HG03039 (cell line): Measurements from ENCODE around the gene SART3.
"Not testable (repeated sequence)": the region's sequence is repeated elsewhere in the genome, so short reads cannot be mapped to it uniquely, and the experiment has no call there.

ENCODE experiments used
- ATAC-seq: cut with Tn5 transposase; IDR thresholded peaks from one replicate; pipeline ENCODE4 v1.9.1; 2021; ENCODE audit warnings: mild to moderate bottlenecking, moderate library complexity; ENCODE audit not compliant: unreplicated experiment

Gene SART3

GRCh38 chr12:108565146-108565545, 4.2 kb upstream of the SART3 start:
- ATAC-seq: no peak

DNA sequence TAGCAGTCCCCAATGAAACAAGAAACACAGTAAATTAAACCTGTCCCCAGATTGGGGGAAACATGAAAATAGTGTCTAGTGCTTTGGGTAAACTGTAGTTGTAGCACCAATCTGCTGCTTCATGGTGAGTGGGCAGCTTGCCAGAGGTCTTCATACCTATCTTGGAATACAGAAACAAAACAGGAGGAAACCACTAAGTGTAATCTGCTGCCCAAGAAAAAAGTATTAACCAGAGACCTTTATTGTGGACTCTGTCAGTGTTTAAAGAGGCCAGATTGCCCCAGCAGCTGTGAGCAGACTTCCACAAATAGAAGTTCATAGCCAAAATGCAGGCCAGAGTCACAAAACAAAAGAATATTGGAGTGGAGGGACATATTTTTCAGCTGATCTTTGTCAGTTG, 3.8 kb upstream of the SART3 start:
- no peak for ATAC-seq

DNA sequence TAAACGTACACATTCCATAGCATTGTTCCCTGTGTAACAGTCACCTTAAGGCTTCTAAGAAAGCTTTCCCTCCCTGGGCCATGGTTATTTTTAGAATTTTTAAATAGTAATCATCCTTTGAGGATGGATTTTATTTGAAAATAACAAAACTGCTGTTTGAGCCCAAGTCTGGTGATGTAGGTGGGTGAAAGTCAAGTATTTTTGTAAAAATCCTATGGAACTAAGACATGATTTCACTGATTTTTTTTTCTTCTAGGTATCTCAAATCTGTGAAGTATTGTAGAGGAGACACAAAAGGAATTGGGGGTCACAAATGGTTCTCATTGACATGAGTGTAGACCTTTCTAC, 2.8 kb upstream of the SART3 start:
- no peak for ATAC-seq

DNA sequence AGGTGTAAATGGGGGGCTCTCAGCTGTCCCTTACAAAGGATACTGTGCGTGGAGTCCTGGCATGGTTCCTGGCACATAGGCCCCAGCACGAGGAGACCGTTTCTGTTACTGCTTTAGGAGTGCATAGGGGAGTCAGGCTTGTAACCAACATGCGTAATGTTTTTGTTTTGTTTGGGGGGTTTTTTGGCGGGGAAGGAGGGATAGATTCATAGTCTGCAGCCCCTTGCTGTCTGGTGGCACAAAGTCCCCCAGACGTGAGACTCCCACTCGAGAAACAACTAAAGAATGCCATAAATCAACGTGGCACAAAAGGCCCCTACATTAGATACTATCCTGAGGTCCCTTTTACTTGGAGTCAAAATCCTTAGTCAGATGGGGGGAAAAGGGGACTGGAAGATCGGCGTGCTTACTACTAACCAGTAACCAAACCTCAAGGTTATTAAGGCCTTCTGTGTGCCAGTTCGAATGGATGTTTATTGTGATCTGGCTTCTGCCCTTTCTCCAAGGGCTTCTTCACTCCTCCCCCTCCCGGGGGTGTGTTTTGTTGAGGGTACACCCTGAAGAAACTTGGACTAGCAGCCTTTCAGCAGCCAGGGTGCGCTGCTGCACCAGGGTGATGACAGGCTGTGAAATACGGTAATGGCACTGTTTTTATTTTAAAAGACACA, 2.3 kb upstream of the SART3 start:
- peak; percentile 37 for ATAC-seq

- ATAC-seq: peak; percentile 45
These were observed 1.6 kb upstream of the SART3 start, which contains the start of gene ISCU for GRCh38 chr12:108562348-108563135. ISCU (plus strand) TSS chr12:108562596; CDS start chr12:108562623, 27 bp downstream.

DNA sequence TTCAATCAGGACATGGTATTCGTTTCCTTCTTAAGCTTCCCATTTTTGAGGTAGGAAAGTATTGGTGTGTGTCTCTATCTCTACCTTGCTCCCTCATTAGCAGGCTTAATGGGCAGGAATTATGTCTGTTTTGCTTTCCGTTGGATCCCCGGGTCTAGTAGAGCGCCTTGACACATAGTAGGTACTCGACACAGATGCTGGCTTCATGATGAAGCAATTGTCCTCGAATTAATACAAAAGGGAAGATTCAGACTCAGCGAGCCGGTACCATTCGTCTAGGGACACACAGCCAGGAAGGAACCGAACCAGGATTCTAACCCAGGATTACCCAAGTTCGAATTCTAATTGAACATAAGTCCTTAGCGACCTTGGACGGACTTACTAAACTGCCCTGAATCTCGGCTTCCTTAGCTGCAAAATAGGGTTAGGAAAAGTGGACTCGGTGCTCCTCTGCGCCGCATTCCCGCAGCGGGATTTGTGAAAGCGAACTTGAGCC, 927 bp upstream of the SART3 start:
- ATAC-seq: no peak

GRCh38 chr12:108560321-108560721, 652 bp downstream of the SART3 start:
- no peak for ATAC-seq

DNA sequence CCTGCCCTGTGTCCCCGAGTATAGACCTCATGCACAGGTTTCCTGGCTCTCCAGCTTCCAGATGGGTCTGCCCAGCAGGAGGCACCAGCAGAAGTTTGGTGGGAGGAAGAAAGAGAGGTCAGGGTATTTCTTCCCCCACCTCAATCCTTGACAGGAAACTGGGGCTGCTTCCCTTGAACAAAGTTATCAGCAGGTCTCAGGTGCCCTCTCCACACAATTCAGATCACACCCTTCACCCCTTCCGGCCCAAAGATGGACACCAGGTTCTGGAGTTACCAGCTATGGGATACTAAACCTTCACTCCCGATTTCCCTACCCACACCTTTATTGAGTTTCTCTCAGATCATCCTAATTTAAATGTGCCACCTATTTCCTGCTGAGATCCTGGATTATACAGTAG, 1.2 kb downstream of the SART3 start:
- ATAC-seq: no peak

DNA sequence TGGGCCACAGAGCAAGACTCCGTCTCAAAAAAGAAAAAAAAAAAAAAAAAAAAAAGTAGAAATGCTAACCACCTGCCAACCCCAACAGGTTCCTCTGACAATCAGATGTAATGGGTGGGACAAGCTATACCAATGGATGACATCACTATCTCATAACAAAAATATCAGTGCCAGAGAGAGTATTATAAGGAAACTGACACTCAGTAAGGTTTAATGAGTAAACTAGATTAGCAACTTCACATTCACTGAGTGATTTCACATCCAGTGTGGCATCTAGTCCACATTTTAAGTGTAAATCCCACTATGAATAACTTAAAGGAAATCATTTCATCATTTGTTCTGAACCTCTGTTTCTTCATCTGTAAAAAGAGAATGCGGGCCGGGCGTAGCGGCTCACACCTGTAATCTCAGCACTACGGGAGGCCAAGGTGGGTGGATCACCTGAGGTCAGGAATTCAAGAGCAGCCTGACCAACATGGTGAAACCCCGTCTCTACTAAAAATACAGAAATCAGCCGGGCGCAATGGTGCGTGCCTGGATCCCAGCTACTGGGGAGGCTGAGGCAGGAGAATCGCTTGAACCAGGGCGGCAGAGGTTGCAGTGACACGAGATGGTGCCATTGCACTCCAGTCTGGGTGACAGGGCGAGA, 1.8 kb downstream of the SART3 start:
- no peak for ATAC-seq

DNA sequence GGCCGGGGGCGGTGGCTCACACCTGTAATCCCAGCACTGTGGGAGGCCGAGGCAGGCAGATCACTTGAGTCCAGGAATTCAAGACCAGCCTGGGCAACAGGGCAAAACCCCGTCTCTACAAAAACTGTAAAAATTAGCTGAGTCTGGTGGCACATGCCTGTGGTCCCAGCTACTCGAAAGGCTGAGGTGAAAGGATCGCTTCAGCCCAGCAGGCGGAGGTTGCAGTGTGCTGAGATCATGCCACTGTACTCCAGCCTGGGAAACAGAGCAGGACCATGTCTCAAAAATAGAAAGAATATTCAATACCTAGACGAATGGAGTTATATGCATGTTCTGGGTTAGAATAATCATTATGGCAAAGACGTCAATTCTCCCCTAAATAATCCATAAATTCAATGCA, 5.6 kb downstream of the SART3 start:
- not testable (repeated sequence) for ATAC-seq

- ATAC-seq: no peak
These were observed 7.2 kb downstream of the SART3 start for GRCh38 chr12:108553799-108554198.

GRCh38 chr12:108551535-108551934, 9.4 kb downstream of the SART3 start:
- no peak for ATAC-seq

GRCh38 chr12:108548954-108549521, 11.9 kb downstream of the SART3 start:
- ATAC-seq: no peak

- ATAC-seq: no peak
These were observed 13.3 kb downstream of the SART3 start for GRCh38 chr12:108547686-108548085.

DNA sequence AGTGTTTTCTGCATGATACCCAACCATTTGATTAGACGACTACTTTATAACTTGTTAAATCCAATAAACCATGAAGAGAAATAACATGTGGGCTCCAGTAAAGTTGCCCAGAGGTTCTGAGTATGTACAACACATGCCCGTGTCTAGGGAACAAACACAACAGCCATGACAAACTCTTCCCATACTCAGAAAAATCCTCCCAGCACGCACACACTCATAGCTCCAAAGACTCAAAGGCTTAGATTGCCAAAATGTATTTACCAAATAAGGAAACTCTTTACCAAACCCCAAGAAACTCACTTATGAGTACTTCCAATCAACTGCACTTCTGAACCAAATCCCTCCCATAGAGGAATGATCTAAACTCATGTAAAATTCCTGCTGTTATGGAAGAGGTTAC, 17.3 kb downstream of the SART3 start:
- ATAC-seq: no peak

DNA sequence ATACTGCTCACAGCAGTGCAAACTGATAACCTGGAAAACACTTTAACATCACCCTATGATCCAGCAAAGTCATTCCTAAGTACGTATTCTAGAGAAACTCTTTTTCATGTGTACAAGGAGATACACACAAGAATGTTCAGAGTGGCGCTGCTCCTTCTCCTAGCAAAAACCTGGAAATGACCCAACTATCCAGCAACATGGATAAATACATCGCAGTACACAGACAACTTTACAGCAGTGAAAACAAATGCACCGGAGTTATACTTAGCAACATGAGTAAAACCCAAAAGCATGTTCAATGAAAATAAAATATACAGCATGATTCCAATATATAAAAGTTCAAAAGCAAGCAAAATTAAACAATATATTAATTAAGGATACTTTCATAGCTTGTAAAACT, 18.7 kb downstream of the SART3 start:
- no peak for ATAC-seq

GRCh38 chr12:108538616-108539195, 22.3 kb downstream of the SART3 start:
- ATAC-seq: no peak

GRCh38 chr12:108538146-108538545, 22.8 kb downstream of the SART3 start:
- no peak for ATAC-seq

DNA sequence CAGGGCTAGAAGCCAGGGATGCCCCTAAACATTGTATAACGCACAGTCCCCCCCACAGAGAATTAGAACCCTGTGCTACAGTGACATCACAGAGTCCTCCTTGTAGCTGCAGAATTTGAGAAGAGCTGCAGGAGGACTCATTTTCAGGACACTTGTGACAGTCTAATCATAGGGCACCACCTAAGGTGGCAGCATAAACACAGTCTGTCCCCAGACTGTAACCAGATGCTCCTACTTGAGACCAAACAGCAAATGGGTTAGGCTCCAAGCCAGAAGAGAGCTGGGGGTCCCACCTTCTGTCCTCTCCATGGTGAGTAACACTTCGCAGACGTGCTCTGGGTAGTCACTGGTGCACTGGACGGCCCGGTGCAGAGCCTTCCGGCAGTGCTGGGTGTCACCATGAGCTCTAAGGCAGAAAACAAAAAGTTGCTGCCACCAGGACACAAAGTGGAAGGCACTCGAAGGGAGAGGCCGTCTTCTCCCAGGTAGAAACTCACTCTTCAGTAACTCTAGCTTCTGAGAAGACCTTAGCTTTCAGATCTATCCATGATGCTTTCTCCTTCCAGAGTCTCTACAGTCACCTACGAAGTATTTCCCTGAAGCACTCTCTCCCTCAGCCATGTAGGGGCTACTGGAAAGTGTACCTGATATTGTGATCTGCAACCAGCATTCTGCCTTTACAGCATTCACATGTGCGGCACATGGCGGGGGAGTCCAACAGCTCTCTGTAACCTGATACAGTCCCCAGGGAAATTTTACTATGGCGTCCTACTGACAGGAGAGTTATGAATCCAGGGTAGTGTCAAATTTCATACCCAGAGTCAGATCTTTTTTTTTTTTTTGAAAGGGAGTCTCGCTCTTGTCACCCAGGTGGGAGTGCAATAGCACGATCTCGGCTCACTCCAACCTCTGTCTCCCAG, 28.8 kb downstream of the SART3 start:
- no peak for ATAC-seq

DNA sequence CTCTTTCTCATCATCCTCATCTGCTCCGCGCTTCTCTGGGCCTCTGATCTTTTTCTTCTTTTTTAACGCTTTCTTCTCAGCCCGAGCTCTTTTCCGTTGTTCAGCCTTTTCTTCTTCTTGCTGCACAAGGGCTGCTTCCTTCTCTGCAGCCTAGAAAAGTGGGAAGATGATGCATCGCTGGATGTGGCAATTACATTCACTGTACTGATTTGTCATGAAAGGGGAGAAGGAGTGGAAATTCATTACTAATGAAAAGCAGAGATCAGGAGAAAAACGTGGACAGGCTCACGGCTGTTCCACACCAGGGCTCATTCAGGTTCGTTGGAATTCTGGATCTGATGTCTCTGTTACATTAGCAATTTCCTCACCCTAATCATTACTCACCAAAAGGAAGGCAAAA, 30.8 kb downstream of the SART3 start:
- ATAC-seq: no peak
